Natural killer cell (primary cell): ENCODE measurements around the gene SPATA12. TPM values are rescaled to one million over a fixed set of nuclear protein-coding genes. Genes with fewer than 3 reads are reported as not detected.

ENCODE experiments used
- ATAC-seq, 3 donors: fragments of 150-1000 bp in 2 of 3; fragments of 200-7000 bp in 1 of 3; cut with Tn5 transposase; 1 replicate in 1 of 3; 2 replicates in 2 of 3; pipeline ENCODE4 v1.10.0; 2021; ENCODE audit warnings: mild to moderate bottlenecking in 2 of 3, moderate library complexity in 2 of 3
- DNase-seq, 2 donors: peaks; one replicate each; pipeline versions ENCODE4 v3.0.0 to v3.0.0-alpha.2; 2013 to 2021; ENCODE audit warnings: mixed read lengths in 1 of 2
- H3K27ac ChIP-seq: one replicate; pipeline ENCODE4 v1.5.1; 2013; ENCODE audit warnings: mild to moderate bottlenecking, low read length
- H3K27me3 ChIP-seq: one replicate; pipeline ENCODE4 v1.6.1; 2013; ENCODE audit warnings: low read length; ENCODE audit not compliant: control insufficient read depth, insufficient read depth
- H3K36me3 ChIP-seq: one replicate; pipeline ENCODE4 v1.6.1; 2013; ENCODE audit warnings: low read length; ENCODE audit not compliant: control insufficient read depth, insufficient read depth
- H3K4me1 ChIP-seq: one replicate; pipeline ENCODE4 v1.6.1; 2013; ENCODE audit warnings: low read length; ENCODE audit not compliant: control insufficient read depth, insufficient read depth
- H3K4me3 ChIP-seq: one replicate; pipeline ENCODE4 v1.5.1; 2013; ENCODE audit warnings: low read length
- H3K9me3 ChIP-seq: one replicate; pipeline ENCODE4 v1.6.1; 2013; ENCODE audit warnings: low read length; ENCODE audit not compliant: control insufficient read depth, insufficient read depth
- H3K27ac Mint-ChIP-seq, 2 donors: one replicate each; pipeline ENCODE4 v1.8.0; 2022; ENCODE audit warnings: mild to moderate bottlenecking in 2 of 2, mixed read lengths in 2 of 2, moderate library complexity in 1 of 2
- H3K27me3 Mint-ChIP-seq, 2 donors: one replicate each; pipeline ENCODE4 v1.8.0; 2022; ENCODE audit warnings: low read depth in 2 of 2, mixed read lengths in 2 of 2
- H3K36me3 Mint-ChIP-seq: one replicate; pipeline ENCODE4 v1.8.0; 2022; ENCODE audit warnings: mixed read lengths
- H3K4me1 Mint-ChIP-seq, 2 donors: one replicate each; pipeline ENCODE4 v1.8.0; 2022; ENCODE audit warnings: mixed read lengths in 2 of 2
- H3K4me3 Mint-ChIP-seq: one replicate; pipeline ENCODE4 v1.8.0; 2022; ENCODE audit warnings: mild to moderate bottlenecking, moderate library complexity, mixed read lengths
- H3K9me3 Mint-ChIP-seq, 2 donors: one replicate each; pipeline ENCODE4 v1.8.0; 2022; ENCODE audit warnings: mixed read lengths in 2 of 2
- WGBS: methylation state at CpG from one replicate; pipeline ENCODE4 v1.1.7; 2013; ENCODE audit warnings: missing lambda C conversion rate; ENCODE audit not compliant: insufficient coverage; 5-methylcytosine and 5-hydroxymethylcytosine counted together
- intact Hi-C: fragments of 100-400 bp; cut with micrococcal nuclease; formaldehyde crosslinking; loops from one replicate; pipeline ENCODE4 v1.14.2; 2022
- total RNA-seq, 4 donors: library from RNA; stranded (reverse); fragments of 120-200 nt in 1 of 4; gene quantifications; one replicate each; pipeline versions ENCODE4 v1.2.3 to v1.2.4, GENCODE V29; 2013 to 2022
- TF ChIP-seq, protein P1 (sequence below): fragments of 200-600 bp; IDR thresholded peaks from one replicate; pipeline ENCODE4 v1.8.0; 2022; ENCODE audit warnings: antibody characterized with exemption

Gene SPATA12
- total RNA-seq, 3 donors from 2014 or later (not counting 1 experiment from before 2014, with no cell fraction given), result not detected

DNA sequence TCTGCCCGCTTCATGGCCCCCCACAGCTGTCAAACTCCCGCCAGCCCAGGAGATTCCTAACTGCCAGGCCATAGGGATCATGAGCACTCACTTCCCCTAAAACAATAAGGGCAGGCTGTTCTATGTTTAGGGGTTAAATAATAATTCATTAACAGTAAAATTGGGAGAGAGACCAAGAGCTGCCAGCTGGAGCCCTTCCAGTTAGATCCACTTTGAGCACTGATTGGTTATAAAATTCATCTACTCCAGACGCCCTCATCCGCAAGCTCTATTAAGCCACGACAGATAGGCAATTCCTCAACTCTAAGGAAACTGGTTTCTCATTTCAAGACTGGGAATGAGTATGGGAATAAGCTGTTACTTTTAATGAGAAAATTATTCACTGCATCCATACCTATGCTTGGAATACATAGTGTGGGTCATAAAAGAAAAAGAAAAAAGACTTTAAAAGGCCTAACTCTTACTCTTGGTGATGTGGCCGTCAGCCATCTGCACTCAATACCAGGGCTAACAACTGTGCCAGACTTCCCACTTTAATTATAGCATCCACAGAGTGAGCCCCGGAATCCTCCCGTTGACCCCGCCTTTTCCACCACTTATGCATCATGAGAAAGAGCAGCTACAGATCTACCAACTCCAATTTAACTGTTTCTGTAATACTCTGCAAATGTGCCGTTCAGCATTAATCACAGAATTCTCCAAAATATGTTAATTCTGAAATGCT, 60.1 kb downstream of the SPATA12 start:
- WGBS, result 93% methylated on average over 10 of the region's 10 CpGs
- TF ChIP-seq, protein P1, sequence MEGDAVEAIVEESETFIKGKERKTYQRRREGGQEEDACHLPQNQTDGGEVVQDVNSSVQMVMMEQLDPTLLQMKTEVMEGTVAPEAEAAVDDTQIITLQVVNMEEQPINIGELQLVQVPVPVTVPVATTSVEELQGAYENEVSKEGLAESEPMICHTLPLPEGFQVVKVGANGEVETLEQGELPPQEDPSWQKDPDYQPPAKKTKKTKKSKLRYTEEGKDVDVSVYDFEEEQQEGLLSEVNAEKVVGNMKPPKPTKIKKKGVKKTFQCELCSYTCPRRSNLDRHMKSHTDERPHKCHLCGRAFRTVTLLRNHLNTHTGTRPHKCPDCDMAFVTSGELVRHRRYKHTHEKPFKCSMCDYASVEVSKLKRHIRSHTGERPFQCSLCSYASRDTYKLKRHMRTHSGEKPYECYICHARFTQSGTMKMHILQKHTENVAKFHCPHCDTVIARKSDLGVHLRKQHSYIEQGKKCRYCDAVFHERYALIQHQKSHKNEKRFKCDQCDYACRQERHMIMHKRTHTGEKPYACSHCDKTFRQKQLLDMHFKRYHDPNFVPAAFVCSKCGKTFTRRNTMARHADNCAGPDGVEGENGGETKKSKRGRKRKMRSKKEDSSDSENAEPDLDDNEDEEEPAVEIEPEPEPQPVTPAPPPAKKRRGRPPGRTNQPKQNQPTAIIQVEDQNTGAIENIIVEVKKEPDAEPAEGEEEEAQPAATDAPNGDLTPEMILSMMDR, result no peak
- Histone ChIP-seq H3K4me1 (no peaks in the 10 kb centered on the region), H3K4me3 (no peak overlapping the region), H3K9me3 (no peaks in the 10 kb centered on the region), H3K27me3 (no peaks in the 10 kb centered on the region), H3K36me3 (no peaks in the 10 kb centered on the region), H3K27ac (no peak overlapping the region)
- no peaks in the 10 kb centered on the region for H3K36me3 Mint-ChIP-seq
- H3K4me3 Mint-ChIP-seq, result no peak overlapping the region
- H3K9me3 Mint-ChIP-seq, result no peaks in the 10 kb centered on the region
- ATAC-seq (no peak), DNase-seq (no peak)
- no peaks in the 10 kb centered on the region for H3K4me1 Mint-ChIP-seq
- no peak overlapping the region for H3K27ac Mint-ChIP-seq
- intact Hi-C loops, result no loop called here
- peaks cover 6 to 11% of the 10 kb centered on the region in 2 donors for H3K27me3 Mint-ChIP-seq

Other genes starting within 250 kb of the SPATA12 start
- gene IL17RD, start 104.7 kb downstream of the SPATA12 start, total RNA-seq, result under 1 TPM in 2 of 3 donors, not detected in 1; 0.05 to 0.08 TPM
- under 1 TPM in 2 of 3 donors, not detected in 1; 0.49 to 0.55 TPM for gene HESX1, start 139.3 kb downstream of the SPATA12 start, total RNA-seq
- gene APPL1, start 167.1 kb downstream of the SPATA12 start, total RNA-seq, result 10 to 100 TPM; 29.6 to 40.8 (median 38.2) TPM
- gene ASB14, start 232.0 kb downstream of the SPATA12 start, total RNA-seq, result not detected